ENCODE data around the gene TM9SF1.

- no peak for TF ChIP-seq CTCF (IDR thresholded peaks at IDR 0.05)
- TF ChIP-seq POLR2AphosphoS5 (IDR thresholded peaks at IDR 0.05; ENCODE audit: low read depth, low read length), result no peak
Observed at GRCh38 chr14:24171422-24172260, 23.6 kb downstream of the TM9SF1 start, which contains the start of gene REC8.

All from Panc1 (cell line).